ENCODE results near the gene IFIT1B.

DNA sequence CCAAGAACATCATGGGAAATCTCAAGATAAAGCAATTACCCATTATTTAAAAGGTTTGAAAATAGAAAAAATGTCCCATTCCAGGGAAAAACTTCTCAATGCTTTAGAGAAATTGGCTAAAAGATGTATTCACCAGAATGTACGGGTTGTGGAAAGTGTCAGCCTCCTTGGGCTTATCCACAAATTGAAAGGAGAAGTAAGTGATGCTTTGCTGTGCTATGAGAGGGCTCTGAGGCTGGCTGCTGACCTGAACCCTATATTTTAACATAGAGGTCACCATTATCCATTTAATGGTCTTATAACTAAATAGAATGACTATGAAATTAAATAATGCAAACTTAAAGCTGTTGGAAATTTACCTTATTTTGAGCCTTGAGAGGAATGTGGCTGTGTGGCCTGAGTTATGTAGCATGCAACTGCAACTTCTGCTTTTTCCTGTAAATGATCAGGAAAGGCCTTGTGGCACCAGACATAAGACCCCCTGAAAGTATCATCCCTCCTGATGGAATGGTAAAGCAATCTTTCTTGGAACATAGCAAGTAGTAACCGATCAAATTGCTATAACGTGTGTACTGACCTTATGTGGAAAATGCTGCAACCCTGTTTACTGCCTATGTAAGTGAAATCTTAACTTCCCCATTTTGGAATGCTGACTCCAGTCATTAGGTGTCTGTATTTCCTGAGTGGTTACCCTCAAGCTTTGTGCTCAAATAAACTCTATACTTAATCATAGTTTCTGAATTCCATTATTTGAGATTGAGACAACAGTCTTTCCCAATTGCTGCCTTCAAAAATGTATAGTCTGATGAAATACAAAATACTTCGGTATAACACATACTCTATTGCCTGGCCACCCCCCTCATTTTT lies 6.9 kb downstream of the IFIT1B start:
- TF ChIP-seq, protein P1, sequence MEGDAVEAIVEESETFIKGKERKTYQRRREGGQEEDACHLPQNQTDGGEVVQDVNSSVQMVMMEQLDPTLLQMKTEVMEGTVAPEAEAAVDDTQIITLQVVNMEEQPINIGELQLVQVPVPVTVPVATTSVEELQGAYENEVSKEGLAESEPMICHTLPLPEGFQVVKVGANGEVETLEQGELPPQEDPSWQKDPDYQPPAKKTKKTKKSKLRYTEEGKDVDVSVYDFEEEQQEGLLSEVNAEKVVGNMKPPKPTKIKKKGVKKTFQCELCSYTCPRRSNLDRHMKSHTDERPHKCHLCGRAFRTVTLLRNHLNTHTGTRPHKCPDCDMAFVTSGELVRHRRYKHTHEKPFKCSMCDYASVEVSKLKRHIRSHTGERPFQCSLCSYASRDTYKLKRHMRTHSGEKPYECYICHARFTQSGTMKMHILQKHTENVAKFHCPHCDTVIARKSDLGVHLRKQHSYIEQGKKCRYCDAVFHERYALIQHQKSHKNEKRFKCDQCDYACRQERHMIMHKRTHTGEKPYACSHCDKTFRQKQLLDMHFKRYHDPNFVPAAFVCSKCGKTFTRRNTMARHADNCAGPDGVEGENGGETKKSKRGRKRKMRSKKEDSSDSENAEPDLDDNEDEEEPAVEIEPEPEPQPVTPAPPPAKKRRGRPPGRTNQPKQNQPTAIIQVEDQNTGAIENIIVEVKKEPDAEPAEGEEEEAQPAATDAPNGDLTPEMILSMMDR (IDR thresholded peaks at IDR 0.05): no peak
- no peak for TF ChIP-seq POLR2AphosphoS5 (IDR thresholded peaks at IDR 0.05; ENCODE audit: insufficient read depth in 1 of 2, low read depth in 1 of 2)
- no peak for TF ChIP-seq POLR2A (IDR thresholded peaks at IDR 0.05)

Measured in vagina (tissue), 2 donors.